ENCODE measurements around the gene PXDN. TPM values are rescaled to one million over a fixed set of nuclear protein-coding genes. Genes with fewer than 3 reads are reported as not detected.
A peak's percentile ranks its signal among the peaks of the same experiment; 100 is the strongest.

Gene PXDN
- total RNA-seq, 4 donors from 2014 or later: 9.0 to 46.2 (median 18.5) TPM

DNA sequence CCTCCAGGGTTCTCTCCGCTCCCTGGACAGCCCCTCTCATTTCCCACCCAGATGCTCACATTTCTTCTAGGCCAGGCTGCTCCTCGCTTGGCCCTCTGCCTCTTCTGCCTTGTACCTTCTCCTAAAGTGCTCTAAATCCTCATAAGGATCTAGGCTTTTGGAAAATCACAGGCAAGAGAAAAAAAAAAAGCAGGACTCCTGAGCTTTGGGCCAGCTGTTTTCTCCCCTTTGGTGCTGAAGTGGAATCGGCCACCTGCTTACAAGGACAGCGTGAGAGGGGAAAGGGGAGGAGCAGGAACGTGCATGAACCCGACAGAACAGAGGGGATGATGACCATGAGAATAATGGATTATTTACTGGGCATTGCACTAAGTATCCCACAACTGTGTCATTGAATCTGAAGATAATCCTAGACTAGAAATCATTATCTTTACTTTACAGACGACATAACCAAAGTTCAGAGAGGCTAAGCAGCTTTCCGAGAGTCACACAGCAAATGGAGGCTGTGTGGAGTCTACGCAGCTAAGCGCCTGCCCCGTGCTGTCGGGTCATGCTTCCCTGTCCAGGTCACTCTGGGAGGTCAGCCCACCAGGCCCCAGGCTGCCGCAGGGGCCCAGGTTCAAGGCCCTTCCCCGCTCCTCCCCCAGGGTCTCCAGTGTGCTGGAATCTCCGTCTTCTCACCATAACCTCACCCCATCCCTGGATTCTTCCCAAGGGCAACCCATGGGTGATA lies 141.9 kb downstream of the PXDN start:
- H3K9me3 ChIP-seq: no peaks in the 10 kb centered on the region
- no peak for DNase-seq
- H3K4me1 ChIP-seq: no peaks in the 10 kb centered on the region
- no peaks in the 10 kb centered on the region for H3K27me3 ChIP-seq
- in situ Hi-C loops (cut with MboI; ENCODE audit: low pct_ligation_motif_present in 1 of 4, low pct_unique_long_range_greater_than_20kb in 1 of 4, low sequenced_read_pairs in 3 of 4) (no loop called here), intact Hi-C loops (cut with DNase I; ENCODE audit: low total_unique reads) (no loop called here)
- TF ChIP-seq CTCF (IDR thresholded peaks at IDR 0.05) (no peak), POLR2A (IDR thresholded peaks at IDR 0.05) (no peak), EP300 (IDR thresholded peaks at IDR 0.05; ENCODE audit: low read depth) (no peak)
- no peaks in the 10 kb centered on the region for H3K36me3 ChIP-seq
- H3K27ac ChIP-seq: peak overlapping the region; percentile 34 to 62 (median 48)
- 62 to 87% methylated on average over 5 to 15 of the region's 15 CpGs for WGBS, 2 donors (ENCODE audit: low coverage in 1 of 2)
- H3K4me3 ChIP-seq: no peak overlapping the region

DNA sequence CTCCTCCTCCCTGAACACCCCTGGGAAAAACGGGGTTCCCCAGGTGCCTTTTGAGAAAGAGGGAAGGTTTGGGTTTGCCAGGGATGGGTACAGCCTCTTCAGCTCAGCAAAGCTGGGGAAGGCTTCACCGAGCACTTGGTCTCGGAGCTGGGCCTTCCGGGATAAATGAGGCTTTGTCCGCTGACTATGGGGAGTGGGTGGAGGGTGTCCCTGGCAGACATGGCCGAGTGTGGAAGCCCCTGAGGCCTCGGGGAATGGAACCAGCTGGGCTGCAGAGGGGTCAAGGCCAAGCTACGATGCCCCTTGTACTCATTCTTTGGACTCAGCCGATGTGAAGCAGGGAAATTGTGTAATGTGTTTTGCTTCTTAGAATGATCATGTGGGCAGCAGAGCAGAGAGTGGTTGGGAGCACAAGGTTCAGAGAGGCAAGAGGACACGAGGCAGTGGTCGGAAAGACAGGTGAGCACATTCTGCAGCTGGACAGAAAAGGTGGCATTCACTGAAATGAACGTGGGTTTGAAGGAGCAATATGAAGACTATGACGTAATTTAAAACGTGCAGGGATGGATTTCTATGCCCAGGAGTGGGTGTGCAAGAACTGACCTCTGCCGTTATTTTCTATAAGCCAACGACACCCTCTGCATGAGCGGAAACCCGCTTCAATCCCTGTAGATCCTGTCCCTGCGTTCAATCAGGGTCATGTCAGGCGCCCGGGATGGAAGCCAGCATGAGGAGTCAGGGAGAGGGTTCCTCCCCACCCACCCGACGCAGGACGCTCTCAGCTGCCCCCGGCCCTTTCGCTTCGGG lies 142.6 kb downstream of the PXDN start:
- no peaks in the 10 kb centered on the region for H3K4me1 ChIP-seq
- in situ Hi-C loops (cut with MboI; ENCODE audit: low pct_ligation_motif_present in 1 of 4, low pct_unique_long_range_greater_than_20kb in 1 of 4, low sequenced_read_pairs in 3 of 4) (no loop called here), intact Hi-C loops (cut with DNase I; ENCODE audit: low total_unique reads) (no loop called here)
- no peak for DNase-seq
- H3K4me3 ChIP-seq: no peak overlapping the region
- H3K36me3 ChIP-seq: no peaks in the 10 kb centered on the region
- no peaks in the 10 kb centered on the region for H3K9me3 ChIP-seq
- TF ChIP-seq EP300 (IDR thresholded peaks at IDR 0.05; ENCODE audit: low read depth) (no peak), POLR2AphosphoS5 (IDR thresholded peaks at IDR 0.05) (no peak), POLR2A (IDR thresholded peaks at IDR 0.05) (no peak), CTCF (IDR thresholded peaks at IDR 0.05) (no peak)
- no peaks in the 10 kb centered on the region for H3K27me3 ChIP-seq
- peak overlapping the region; percentile 41 to 62 (median 54) for H3K27ac ChIP-seq
- 64 to 68% methylated on average over 16 to 27 of the region's 27 CpGs for WGBS, 2 donors (ENCODE audit: low coverage in 1 of 2)

DNA sequence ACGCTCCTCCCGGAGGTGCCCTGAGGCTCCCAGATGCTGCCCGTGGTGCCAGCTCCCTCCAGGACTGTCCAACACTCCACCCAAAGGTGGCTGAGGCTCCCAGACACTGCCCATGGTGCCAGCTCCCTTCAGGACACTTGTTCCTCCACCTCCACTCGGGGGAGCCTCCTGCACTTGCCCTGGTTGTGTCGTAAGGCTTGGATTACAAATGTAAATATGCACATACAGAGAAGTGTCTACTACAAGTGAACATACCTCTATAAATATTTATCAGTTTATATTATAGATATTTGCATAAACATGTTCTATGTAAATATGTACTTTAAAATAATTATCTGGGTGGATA lies 143.3 kb downstream of the PXDN start:
- TF ChIP-seq POLR2AphosphoS5 (IDR thresholded peaks at IDR 0.05): no peak
- no peak for TF ChIP-seq POLR2A (IDR thresholded peaks at IDR 0.05)
- no peak for TF ChIP-seq EP300 (IDR thresholded peaks at IDR 0.05; ENCODE audit: low read depth)
- TF ChIP-seq CTCF (IDR thresholded peaks at IDR 0.05): no peak
- Histone ChIP-seq H3K36me3 (no peaks in the 10 kb centered on the region), H3K4me3 (no peak overlapping the region), H3K4me1 (no peaks in the 10 kb centered on the region), H3K27ac (peak overlapping the region; percentile 41 to 54 (median 49)), H3K9me3 (no peaks in the 10 kb centered on the region), H3K27me3 (no peaks in the 10 kb centered on the region)
- DNase-seq: no peak
- 60 to 67% methylated on average over 1 to 5 of the region's 5 CpGs for WGBS, 2 donors (ENCODE audit: low coverage in 1 of 2)
- intact Hi-C loops (cut with DNase I; ENCODE audit: low total_unique reads) (no loop called here), in situ Hi-C loops (cut with MboI; ENCODE audit: low pct_ligation_motif_present in 1 of 4, low pct_unique_long_range_greater_than_20kb in 1 of 4, low sequenced_read_pairs in 3 of 4) (no loop called here)

DNA sequence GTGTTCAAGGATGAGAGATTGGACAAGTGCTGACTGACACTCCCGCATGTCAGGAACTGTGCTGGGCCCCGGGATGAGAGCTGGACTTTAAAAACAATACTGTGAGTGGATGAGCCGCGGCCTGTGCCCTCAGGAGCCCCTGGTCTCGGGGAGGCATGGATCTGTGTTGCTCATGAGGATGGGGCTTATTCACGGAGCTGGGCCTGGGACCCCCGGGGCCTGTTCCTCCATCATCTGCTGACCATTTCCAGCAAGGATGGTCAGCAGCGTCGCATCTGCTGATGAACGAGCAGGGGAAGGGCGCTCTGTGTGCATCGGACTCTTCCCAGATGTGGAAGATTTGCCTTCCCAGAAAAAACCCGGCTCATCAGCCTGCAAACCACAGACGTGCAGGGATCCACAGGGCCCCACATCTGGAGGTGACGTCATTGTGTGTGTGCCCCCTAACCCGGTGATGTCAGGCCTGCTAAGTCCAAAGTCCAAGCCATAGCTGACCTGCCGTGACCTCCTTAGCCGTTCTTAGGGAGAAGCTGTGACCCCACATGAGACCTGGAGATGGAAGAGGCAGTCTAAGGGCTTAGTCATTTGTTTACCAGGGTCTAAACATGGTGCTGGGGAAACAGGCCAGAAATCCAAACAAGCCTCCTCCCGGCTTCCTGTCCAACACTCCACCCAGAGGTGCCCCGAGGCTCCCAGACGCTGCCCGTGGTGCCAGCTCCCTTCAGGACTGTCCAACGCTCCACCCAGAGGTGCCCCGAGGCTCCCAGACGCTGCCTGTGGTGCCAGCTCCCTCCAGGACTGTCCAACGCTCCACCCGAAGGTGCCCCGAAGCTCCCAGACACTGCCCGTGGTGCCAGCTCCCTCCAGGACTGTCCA lies 143.9 kb downstream of the PXDN start:
- Histone ChIP-seq H3K27ac (peak overlapping the region; percentile 41 to 54 (median 49)), H3K36me3 (no peaks in the 10 kb centered on the region), H3K27me3 (no peaks in the 10 kb centered on the region), H3K4me3 (no peak overlapping the region), H3K9me3 (no peaks in the 10 kb centered on the region), H3K4me1 (no peaks in the 10 kb centered on the region)
- TF ChIP-seq EP300 (IDR thresholded peaks at IDR 0.05; ENCODE audit: low read depth) (no peak), POLR2AphosphoS5 (IDR thresholded peaks at IDR 0.05) (peak in 2 of 3 donors; percentile 9 to 20), POLR2A (IDR thresholded peaks at IDR 0.05) (no peak), CTCF (IDR thresholded peaks at IDR 0.05) (no peak)
- intact Hi-C loops (cut with DNase I; ENCODE audit: low total_unique reads) (no loop called here), in situ Hi-C loops (cut with MboI; ENCODE audit: low pct_ligation_motif_present in 1 of 4, low pct_unique_long_range_greater_than_20kb in 1 of 4, low sequenced_read_pairs in 3 of 4) (no loop called here)
- 78% methylated on average over 28 of the region's 29 CpGs; no CpG with 5 or more reads in 1 of the 2 donors for WGBS, 2 donors (ENCODE audit: low coverage in 1 of 2)
- DNase-seq: no peak
